ENCODE measurements around the gene AK9. TPM values are rescaled to one million over a fixed set of nuclear protein-coding genes. Genes with fewer than 3 reads are reported as not detected.
A peak's percentile ranks its signal among the peaks of the same experiment; 100 is the strongest.

The AK9 gene
- total and polyA plus RNA-seq, 9 of the 15 experiments (the other 6 are each of a cell fraction or from before 2014, with no cell fraction given) = 0.59 to 1.9 (median 1.2) TPM

GRCh38 chr6:109482905-109483734 lies 207.9 kb downstream of the AK9 start, which contains the start of gene ZBTB24:
Gene ZBTB24, minus strand, starts transcription at chr6:109483219. Its CDS starts 1,193 bp downstream, at chr6:109482026.
- FAIRE-seq = no peak
- peaks cover 47% of the 10 kb centered on the region for H3K79me2 ChIP-seq (ENCODE audit: control insufficient read depth, insufficient read depth, low read length)
- peak within 1 kb of the TSS; percentile 81 for H3K27ac ChIP-seq (ENCODE audit: extremely low read depth, low read depth, low read length)
- no peaks in the 10 kb centered on the region for H3K9me1 ChIP-seq (ENCODE audit: control insufficient read depth, insufficient read depth, low read length)
- BruUV-seq (replicated peaks) = no TSS peak
- no peaks in the 10 kb centered on the region for H3K27me3 ChIP-seq (ENCODE audit: control insufficient read depth in 2 of 2, insufficient read depth in 2 of 2, low read length in 2 of 2)
- peak; percentile 94 to 97 (median 97) for DNase-seq (ENCODE audit: extremely low read depth in 1 of 4, low spot score in 3 of 4)
- H3K36me3 ChIP-seq (ENCODE audit: control insufficient read depth, insufficient read depth, low read length) = peaks cover 33% of the 10 kb centered on the region
- CTCF ChIA-PET (ENCODE audit: low intra/inter-chr PET ratio) = interaction anchor here (0.7 kb wide), 1 partner anchor 175 kb away, joined by 3 read pairs; no protein-coding TSS in a partner anchor
- H3K4me1 ChIP-seq (replicated peaks in 1 of 2; ENCODE audit: control insufficient read depth in 2 of 2, insufficient read depth in 2 of 2, low read length in 2 of 2) = peaks cover 22 to 29% of the 10 kb centered on the region in 2 experiments
- peak within 1 kb of the TSS; percentile 71 to 95 for H3K9ac ChIP-seq (ENCODE audit: insufficient read depth in 1 of 2, low read depth in 2 of 2, low read length in 2 of 2)
- peak within 1 kb of the TSS; percentile 85 for H3K4me3 ChIP-seq
- peak within 1 kb of the TSS; percentile 88 for H3K4me2 ChIP-seq (ENCODE audit: insufficient read depth, low read length)
- ATAC-seq = peak; percentile 93
- POLR2A ChIA-PET = interaction anchor here (1.2 to 1.4 kb wide), 5 partner anchors 8 to 38 kb away, joined by 3 to 7 read pairs (median 6); partner anchors contain the start of gene MICAL1
- no peaks in the 10 kb centered on the region for H3K9me3 ChIP-seq (replicated peaks; ENCODE audit: control insufficient read depth, insufficient read depth, low read depth, low read length)
- WGBS (ENCODE audit: insufficient coverage, low coverage, missing lambda C conversion rate) = under 1% methylated on average over 46 of the region's 97 CpGs
- peak within 1 kb of the TSS; percentile 98 for H2AFZ ChIP-seq (ENCODE audit: low read depth, low read length)
- in situ Hi-C loops (cut with MboI) = no loop called here
- intact Hi-C loops (cut with micrococcal nuclease) = no loop called here
- H4K20me1 ChIP-seq (replicated peaks; ENCODE audit: control insufficient read depth, insufficient read depth, low read length) = no peaks in the 10 kb centered on the region
- TF ChIP-seq KDM5B (IDR thresholded peaks at IDR 0.05; ENCODE audit: insufficient replicate concordance, low read depth, low read length) (peak; percentile 63), CTCFL (IDR thresholded peaks at IDR 0.05; ENCODE audit: borderline replicate concordance, insufficient read depth, low read depth, low read length, poor library complexity, severe bottlenecking) (peak; percentile 14), RB1 (IDR thresholded peaks at IDR 0.05; ENCODE audit: low read depth) (peak; percentile 86), ETS1 (conservative IDR thresholded peaks at IDR 0.05; ENCODE audit: control insufficient read depth, low read depth, low read length) (0 out of 2 replicates have a peak, but pooled peaks have one; percentile 60), RBBP5 (IDR thresholded peaks at IDR 0.05; ENCODE audit: borderline replicate concordance, insufficient read depth, low read length, poor library complexity, severe bottlenecking) (peak; percentile 37), ZNF639 (CRISPR knock-in tag; conservative IDR thresholded peaks at IDR 0.05 in 1 of 2, IDR thresholded peaks at IDR 0.05 in 1 of 2) (0 out of 4 replicates have a peak, but pooled peaks of 1 of the 2 experiments have one; percentile 19), HNRNPUL1 (IDR thresholded peaks at IDR 0.05; ENCODE audit: low read length) (no peak), CTBP1 (IDR thresholded peaks at IDR 0.05; ENCODE audit: borderline replicate concordance) (peak; percentile 48; the same call in 1 of the 2 replicates), HNRNPLL (IDR thresholded peaks at IDR 0.05; ENCODE audit: low read depth, low read length, poor library complexity, severe bottlenecking) (peak; percentile 93), ZBTB17 (CRISPR knock-in tag; IDR thresholded peaks at IDR 0.05) (no peak), ZBTB1 (CRISPR knock-in tag; IDR thresholded peaks at IDR 0.05; ENCODE audit: borderline replicate concordance, low read depth) (peak; percentile 64), KLF1 (tag; IDR thresholded peaks at IDR 0.05) (peak; percentile 56; the same call in 1 of the 2 replicates), L3MBTL2 (IDR thresholded peaks at IDR 0.05) (peak; percentile 53; the same call in 1 of the 2 replicates), KDM2B (CRISPR knock-in tag; IDR thresholded peaks at IDR 0.05) (no peak), PHF8 (IDR thresholded peaks at IDR 0.05; ENCODE audit: borderline replicate concordance, low read length) (peak; percentile 88)

Measured in K562 (cell line).